Fibroblast of skin of abdomen (primary cell): ENCODE data around the gene IGF2BP2.
"Not testable (repeated sequence)": the region's sequence is repeated elsewhere in the genome, so short reads cannot be mapped to it uniquely, and the experiment has no call there.

Experiments
- DNase-seq: peaks from one replicate; pipeline ENCODE4 v3.0.0-alpha.2; 2013

Gene IGF2BP2

DNA sequence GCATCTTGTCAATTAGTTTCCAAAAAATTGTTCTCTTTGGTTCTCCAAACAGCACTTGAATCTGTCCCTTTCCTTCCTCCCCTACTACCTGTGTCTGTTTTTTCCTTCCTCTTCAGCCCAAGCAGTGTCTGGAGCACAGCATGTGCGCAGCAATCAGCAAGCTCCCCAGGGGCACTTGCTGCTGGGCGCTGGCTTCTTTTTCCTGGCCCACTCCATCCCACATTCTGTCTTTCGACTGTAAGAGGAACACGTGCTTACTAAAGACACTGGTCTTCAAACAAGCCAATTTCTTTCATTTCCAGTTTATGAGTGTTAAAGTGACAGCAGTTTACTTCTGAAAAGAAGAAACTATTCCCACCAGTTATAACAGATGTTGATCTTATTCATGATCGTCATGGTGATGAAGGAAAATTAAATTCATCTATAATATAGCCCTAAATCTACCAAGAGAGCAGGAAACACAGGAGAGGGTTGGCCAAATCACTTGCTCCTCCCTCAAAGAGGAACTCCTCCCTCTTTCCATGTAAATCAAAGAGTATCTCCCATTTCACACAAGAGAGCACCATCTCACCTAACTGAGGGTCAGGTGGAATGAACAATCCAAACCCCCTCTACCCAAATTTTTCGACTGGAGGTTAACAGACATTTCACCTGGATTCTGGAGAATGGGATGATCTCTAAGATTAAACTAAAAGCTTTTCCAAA lies 115.4 kb downstream of the IGF2BP2 start:
- DNase-seq: no peak

DNA sequence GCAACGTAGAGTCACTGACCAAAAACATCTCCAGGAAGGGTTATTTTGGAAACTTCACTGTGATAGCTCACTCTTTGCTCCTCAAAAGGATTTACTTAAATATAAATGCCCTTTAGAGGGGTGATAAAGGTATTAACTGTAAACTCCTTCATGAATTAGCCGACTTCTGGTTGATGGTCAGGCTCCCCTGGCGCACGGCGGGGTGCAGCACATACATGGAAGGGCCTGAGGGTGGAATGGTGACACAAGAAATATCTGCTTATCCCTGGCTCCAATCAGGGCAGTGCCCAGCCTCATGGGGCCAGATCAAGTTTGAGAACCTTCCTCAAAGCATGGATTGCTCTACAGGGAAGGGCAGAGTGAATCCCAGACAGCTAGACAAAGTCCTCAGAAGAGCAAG lies 116.5 kb downstream of the IGF2BP2 start:
- DNase-seq: no peak

DNA sequence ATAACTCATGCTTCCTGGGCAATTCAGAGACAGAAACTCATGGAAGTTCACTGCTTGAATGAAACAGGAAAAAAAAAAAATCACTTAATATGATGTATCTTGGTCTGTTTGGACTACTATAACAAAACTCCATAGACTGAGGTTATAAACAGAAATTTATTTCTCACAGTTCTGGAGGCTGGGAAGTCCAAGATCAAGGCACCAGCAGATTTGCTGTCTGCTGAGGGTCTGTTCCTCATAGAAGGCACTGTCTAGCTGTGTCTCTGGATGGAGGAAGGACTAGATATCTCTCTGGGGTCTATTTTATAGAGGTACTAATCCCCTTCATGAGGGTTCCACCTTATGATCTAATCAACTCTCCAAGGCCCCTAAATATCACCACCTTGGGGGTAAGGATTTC lies 119.3 kb downstream of the IGF2BP2 start:
- DNase-seq: no peak

GRCh38 chr3:185702262-185703225 lies 122.3 kb downstream of the IGF2BP2 start:
- DNase-seq: no peak

DNA sequence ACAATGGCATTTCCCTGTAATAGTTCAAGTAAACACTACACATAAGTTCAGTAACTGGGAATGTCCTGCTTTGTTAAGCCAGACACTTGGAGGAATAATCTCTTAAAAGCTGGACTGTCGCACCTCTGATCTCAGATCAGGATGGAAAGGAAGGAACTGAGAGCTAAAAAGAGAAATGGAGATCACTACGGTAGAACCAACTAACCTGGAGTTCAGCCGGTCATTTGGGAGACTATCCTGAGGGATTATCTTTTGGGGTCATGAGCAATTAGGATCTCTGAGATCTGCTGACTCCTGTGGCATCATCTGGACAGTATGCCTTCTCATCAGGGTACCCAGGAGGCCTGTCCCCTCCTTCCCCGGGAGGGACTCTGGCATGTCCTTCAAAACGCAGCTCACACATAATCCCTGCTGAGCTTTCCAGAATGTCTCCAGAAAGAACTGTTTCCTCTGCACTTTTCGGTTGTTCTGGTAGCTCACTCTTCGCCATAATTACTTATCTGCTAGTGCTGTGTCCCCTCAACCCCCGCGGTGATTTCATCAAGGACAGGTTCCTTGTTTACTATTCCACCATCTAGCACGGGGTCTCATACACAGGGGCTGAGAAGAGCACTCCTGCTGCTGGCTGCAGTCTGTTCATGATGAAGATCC lies 123.1 kb downstream of the IGF2BP2 start:
- no peak for DNase-seq

DNA sequence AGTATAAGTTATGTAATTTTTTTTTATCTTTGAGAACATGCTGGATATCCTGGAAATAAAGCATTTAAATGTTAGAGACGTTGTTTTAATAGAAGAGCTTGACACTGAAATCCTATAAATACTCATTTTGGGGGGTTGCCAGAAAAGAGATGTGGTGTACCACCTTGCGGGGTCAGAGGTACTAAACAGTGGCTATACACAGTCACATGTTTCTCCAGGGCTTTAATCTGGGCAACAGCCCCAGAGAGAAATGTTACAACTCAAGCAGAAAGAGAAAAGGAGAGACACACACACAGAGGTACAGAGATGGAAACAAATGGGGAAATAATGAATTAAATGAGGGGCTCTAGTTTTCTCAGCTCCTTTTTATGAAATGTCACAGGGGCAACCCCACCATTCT lies 124.9 kb downstream of the IGF2BP2 start:
- no peak for DNase-seq

GRCh38 chr3:185697228-185697627 lies 127.6 kb downstream of the IGF2BP2 start:
- DNase-seq: not testable (repeated sequence)

- no peak for DNase-seq
Observed at GRCh38 chr3:185696039-185696438, 128.8 kb downstream of the IGF2BP2 start.

DNA sequence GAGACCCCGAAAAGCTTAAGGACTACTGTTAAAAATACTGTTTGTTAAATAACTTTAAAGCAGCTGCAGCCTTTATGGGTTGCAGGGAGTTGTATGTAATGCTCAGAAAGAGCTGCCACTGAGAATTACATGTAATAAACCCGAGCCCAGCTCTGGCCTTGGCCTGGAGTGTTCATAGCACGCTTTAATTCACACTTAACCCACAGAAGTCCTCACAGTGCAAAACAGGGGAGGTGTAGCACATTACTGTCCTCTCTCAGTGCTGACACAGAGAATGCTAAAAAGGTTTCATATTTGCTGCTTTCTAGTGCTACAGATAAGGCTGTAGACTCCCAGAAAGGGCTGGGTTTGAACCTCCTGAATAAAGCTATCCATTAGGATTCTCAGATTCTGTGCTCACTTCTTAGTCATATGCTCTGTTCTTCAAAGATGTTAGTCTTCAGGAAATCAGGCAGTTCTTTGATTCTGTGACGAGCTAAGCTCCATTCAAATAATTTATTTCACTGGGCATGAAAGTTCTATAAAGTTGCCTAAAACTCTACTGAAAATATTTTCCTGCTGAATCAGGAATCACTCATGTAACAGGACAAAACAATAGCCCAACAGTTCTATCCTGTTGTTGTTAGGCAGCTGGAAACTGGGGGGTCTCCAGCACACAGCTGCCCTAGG lies 130.7 kb downstream of the IGF2BP2 start:
- DNase-seq: peak; percentile 63

DNA sequence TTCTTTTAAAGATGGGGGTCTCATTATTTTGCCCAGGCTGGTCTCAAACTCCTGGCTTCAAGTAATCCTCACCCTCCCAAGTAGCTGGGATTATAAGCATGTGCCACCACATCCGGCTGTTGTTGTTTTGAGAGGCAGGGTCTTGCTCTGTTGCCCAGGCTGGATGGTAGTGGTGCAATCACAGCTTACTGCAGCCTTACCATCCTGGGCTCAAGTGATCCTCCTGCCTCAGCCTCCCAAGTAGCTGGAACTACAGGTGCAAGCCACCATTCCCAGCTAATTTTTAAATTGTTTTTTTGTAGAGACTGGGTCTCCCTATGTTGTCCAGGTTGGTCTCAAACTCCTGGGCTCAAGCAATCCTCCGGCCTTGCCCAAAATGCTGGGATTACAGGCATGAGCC lies 133.2 kb downstream of the IGF2BP2 start:
- no peak for DNase-seq

DNA sequence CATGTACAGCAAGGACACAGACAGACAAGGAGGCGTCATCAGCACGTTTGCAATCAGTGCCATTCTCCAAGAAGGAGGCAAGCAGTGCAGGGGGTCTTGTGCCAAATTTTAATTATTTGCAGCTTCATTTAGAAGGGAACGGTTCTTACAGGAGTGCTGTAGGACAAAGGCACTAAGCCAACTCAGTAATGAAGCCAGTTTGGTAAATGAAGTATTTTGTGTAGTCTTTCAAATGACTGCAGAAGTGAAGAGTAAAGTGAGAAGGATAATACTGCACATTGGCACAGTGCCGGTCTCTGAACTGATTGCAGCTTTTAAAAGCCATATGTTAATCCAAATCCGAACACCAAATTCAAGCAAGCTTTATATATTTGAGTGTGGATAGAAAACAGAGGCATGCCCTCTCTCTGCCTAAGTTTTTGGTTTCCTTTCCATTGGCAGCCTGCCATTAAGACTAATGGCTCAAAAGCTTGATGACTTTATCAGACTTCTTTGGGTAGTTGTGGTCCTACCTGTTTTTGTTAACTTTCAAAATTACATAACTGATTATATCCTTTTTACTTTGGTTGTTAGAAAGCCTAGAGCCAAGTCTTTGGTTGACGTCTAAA lies 137.5 kb downstream of the IGF2BP2 start:
- DNase-seq: peak; percentile 41

DNA sequence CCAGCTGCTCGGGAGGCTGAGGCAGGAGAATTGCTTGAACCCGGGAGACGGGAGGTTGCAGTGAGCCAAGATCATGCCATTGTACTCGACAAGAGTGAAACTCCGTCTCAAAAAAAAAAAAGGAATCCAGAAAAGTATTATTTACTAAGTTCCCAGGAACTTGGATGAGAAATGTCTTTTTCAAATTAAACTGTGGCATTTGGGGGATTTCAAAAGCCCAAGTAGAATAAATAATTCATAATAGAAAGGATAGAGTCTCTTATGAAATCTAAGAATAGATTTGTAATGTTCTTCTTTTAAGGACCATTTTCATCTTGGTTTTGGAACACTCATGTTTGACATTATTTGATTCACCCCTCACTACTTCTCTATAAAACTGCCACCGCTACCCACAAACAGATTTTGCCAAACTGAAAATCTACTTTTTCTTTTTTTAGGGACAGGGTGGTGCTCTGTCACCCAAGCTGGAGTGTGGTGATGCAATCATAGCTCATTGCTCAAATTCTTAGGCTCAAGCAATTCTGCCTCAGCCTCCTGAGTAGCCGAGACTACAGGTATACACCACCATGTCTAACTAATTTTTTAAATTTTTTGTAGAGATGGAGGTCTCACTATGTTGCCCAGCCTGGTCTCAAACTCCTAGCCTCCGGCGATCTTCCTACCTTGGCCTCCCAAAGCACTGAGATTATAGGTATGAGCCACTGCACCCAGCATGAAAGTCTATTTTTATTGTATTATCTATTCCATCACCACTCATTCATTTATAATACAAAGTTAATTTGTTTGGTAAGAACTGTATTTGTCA lies 139.4 kb downstream of the IGF2BP2 start:
- DNase-seq: no peak

DNA sequence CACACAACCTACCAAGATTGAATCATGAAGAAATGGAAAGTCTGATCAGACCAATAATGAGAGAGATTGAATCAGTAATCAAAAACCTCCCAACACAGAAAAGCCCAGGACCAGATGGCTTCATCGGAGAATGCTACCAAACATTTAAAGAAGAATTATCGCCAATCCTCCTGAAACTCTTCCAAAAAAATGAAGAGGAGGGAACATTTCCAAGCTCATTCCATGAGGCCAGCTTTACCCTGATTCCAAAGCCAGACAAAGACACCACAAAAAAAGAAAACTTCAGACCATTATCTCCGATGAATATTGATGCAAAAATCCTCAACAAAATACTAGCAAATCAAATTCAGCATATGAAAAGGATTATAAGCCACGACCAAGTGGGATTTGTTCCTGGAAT lies 144.6 kb downstream of the IGF2BP2 start:
- DNase-seq: peak; percentile 79

- DNase-seq: no peak
Observed at GRCh38 chr3:185678027-185678426, 146.8 kb downstream of the IGF2BP2 start.

GRCh38 chr3:185677146-185677829 lies 147.6 kb downstream of the IGF2BP2 start:
- peak; percentile 71 for DNase-seq

- DNase-seq: no peak
Observed at GRCh38 chr3:185667574-185667973, 157.3 kb downstream of the IGF2BP2 start.

GRCh38 chr3:185663929-185664328 lies 160.9 kb downstream of the IGF2BP2 start:
- DNase-seq: no peak

DNA sequence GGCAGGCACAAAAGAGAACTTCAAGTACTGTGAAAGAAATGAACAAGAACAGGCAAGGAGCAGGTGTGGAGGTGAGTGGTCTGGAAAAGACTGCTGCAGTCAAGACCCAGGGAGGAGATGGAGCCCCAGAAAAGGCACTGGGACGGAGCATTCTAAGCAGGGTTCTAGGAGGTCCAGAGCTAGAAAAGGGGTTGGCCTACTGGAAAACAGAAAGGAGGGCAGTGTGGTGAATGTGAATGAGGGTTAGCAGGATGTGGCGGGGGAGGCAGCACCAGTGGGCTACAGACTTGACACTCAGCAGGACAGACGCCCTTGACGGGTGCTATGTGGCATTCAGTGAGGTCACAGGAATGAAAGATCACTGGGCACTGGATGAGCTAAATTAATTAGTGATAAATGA lies 163.1 kb downstream of the IGF2BP2 start:
- no peak for DNase-seq

DNA sequence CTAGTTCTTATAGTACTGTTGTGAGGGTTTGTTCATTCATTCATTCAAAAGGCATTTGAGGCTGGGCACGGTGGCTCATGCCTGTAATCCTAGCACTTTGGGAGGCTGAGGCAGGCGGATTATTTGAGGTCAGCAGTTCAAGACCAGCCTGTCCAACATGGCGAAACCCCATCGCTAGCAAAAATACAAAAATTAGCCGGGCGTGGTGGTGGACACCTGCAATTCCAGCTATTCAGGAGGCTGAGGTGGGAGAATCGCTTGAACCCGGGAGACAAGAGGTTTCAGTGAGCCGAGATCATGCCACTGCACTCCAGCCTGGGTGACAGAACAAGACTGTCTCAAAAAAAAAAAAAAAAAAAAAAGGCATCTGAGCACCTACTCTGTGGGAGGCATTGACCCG lies 163.5 kb downstream of the IGF2BP2 start:
- DNase-seq: not testable (repeated sequence)
